ENCODE data around the gene NEBL.

- no peak for TF ChIP-seq REST (IDR thresholded peaks at IDR 0.05; ENCODE audit: insufficient read depth in 1 of 2, low read depth in 2 of 2, low read length in 1 of 2)
- no peak for TF ChIP-seq CTCF (IDR thresholded peaks at IDR 0.05)
- no peak for TF ChIP-seq POLR2AphosphoS5 (IDR thresholded peaks at IDR 0.05; ENCODE audit: low read depth, low read length)
- TF ChIP-seq SIN3A (IDR thresholded peaks at IDR 0.05; ENCODE audit: borderline replicate concordance, insufficient read depth, low read depth, low read length): no peak
- no peak for TF ChIP-seq TCF7L2 (IDR thresholded peaks at IDR 0.05; ENCODE audit: low read depth, low read length)
These were observed 22.9 kb downstream of the NEBL start for GRCh38 chr10:20874261-20874660.

Measured in Panc1 (cell line).